GM18861 (cell line): ENCODE measurements around the gene MAGI1.
A peak's percentile ranks its signal among the peaks of the same experiment; 100 is the strongest.

Source experiments
- ATAC-seq: cut with Tn5 transposase; IDR thresholded peaks from one replicate; pipeline ENCODE4 v1.9.1; 2021; ENCODE audit not compliant: unreplicated experiment

The MAGI1 gene

GRCh38 chr3:65978116-65978515 is 60.6 kb downstream of the MAGI1 start:
- no peak for ATAC-seq

- no peak for ATAC-seq
Observed at GRCh38 chr3:65975032-65975431, 63.7 kb downstream of the MAGI1 start.

- ATAC-seq: no peak
Observed at GRCh38 chr3:65974509-65974908, 64.2 kb downstream of the MAGI1 start.

GRCh38 chr3:65972765-65973164 is 66.0 kb downstream of the MAGI1 start:
- ATAC-seq: no peak

GRCh38 chr3:65971293-65972252 is 67.1 kb downstream of the MAGI1 start:
- ATAC-seq: no peak

GRCh38 chr3:65968996-65969395 is 69.7 kb downstream of the MAGI1 start:
- no peak for ATAC-seq

GRCh38 chr3:65967451-65967850 is 71.3 kb downstream of the MAGI1 start:
- no peak for ATAC-seq

GRCh38 chr3:65964838-65965237 is 73.9 kb downstream of the MAGI1 start:
- ATAC-seq: no peak

GRCh38 chr3:65963787-65964677 is 74.7 kb downstream of the MAGI1 start:
- ATAC-seq: peak; percentile 99

GRCh38 chr3:65961733-65962132 is 77.0 kb downstream of the MAGI1 start:
- ATAC-seq: no peak

GRCh38 chr3:65961128-65961527 is 77.6 kb downstream of the MAGI1 start:
- no peak for ATAC-seq

GRCh38 chr3:65960087-65960486 is 78.6 kb downstream of the MAGI1 start:
- ATAC-seq: no peak

- no peak for ATAC-seq
Observed at GRCh38 chr3:65958216-65958615, 80.5 kb downstream of the MAGI1 start.

- ATAC-seq: no peak
Observed at GRCh38 chr3:65955792-65956477, 82.8 kb downstream of the MAGI1 start.

- ATAC-seq: no peak
Observed at GRCh38 chr3:65953881-65954733, 84.6 kb downstream of the MAGI1 start.

- no peak for ATAC-seq
Observed at GRCh38 chr3:65953301-65953812, 85.4 kb downstream of the MAGI1 start.

GRCh38 chr3:65952842-65953241 is 85.9 kb downstream of the MAGI1 start:
- no peak for ATAC-seq

GRCh38 chr3:65951836-65952505 is 86.7 kb downstream of the MAGI1 start:
- ATAC-seq: no peak
